Stimulated activated CD8-positive, alpha-beta memory T cell treated with anti-CD3 and anti-CD28 coated beads, Interleukin-12 subunit alpha, Interleukin-12 subunit beta, amount 100 ng/mL, for 24 hours (primary cell): Measurements from ENCODE around the gene SLC24A3.
"Not testable (repeated sequence)": the region's sequence is repeated elsewhere in the genome, so short reads cannot be mapped to it uniquely, and the experiment has no call there.

Experiments used
- DNase-seq: peaks from one replicate; pipeline ENCODE4 v3.0.0-alpha.2; 2020; ENCODE audit errors: extremely low read depth

Gene SLC24A3

GRCh38 chr20:19745106-19745505 is 532.7 kb downstream of the SLC24A3 start:
- DNase-seq, result no peak

GRCh38 chr20:19745584-19745983 is 533.1 kb downstream of the SLC24A3 start:
- DNase-seq, result no peak

DNA sequence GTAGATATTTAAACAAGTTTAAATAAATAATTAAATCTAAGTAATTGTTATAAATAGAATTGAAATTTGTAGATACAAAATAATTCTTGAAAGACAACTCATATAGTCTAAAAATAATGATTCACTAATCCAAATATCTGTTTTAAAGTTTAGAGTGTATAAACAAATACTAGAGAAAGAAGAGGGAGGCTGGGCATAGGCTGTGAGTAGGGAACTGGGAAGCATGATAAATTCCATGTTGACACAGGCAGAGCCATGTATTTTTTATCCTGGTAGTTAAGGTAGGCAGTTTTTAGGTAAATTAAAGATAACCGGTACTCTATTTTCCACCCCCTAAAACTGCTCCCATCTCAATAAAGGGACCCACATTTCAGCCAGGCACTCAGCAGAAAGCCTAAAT is 534.0 kb downstream of the SLC24A3 start:
- DNase-seq, result no peak

DNA sequence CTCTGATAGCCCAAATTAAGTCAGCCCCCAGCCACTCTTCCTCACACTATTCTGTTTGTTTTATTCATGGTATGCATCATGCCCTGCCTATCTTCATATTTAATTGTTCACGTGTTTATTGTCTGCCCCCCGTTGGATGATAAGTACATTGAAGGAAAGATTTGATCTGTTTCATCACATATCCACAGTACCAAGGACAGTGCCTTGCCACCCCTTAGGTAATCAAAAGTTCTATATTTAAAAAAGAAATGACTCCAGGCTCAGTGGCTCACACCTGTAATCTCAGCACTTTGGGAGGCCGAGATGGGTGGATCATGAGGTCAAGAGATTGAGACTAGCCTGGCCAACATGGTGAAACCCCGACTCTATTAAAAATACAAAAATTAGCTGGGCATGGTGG is 535.5 kb downstream of the SLC24A3 start:
- no peak for DNase-seq

GRCh38 chr20:19748681-19749080 is 536.2 kb downstream of the SLC24A3 start:
- no peak for DNase-seq

- DNase-seq, result no peak
These were observed 537.2 kb downstream of the SLC24A3 start for GRCh38 chr20:19749618-19750071.

DNA sequence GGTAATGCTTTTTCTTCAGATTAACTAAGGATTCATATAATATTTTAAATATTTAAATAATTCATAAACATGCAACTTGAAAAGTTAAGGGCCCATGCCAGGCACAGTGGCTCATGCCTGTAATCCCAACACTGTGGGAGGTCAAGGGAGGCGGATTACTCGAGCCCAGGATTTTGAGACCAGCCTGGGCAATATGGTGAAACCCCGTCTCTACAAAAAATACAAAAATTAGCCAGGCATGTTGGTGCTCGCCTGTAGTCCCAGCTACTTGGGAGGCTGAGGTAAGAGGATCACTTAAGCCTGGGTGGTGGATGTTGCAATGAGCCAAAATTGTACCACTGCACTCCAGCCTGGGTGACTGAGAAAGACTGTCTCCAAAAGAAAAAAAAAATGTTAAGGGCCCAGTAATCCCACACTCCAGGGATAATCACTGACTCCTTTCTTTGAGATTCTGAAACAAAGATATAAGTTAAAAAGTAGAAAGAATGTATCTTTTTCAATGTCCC is 537.7 kb downstream of the SLC24A3 start:
- DNase-seq, result no peak

DNA sequence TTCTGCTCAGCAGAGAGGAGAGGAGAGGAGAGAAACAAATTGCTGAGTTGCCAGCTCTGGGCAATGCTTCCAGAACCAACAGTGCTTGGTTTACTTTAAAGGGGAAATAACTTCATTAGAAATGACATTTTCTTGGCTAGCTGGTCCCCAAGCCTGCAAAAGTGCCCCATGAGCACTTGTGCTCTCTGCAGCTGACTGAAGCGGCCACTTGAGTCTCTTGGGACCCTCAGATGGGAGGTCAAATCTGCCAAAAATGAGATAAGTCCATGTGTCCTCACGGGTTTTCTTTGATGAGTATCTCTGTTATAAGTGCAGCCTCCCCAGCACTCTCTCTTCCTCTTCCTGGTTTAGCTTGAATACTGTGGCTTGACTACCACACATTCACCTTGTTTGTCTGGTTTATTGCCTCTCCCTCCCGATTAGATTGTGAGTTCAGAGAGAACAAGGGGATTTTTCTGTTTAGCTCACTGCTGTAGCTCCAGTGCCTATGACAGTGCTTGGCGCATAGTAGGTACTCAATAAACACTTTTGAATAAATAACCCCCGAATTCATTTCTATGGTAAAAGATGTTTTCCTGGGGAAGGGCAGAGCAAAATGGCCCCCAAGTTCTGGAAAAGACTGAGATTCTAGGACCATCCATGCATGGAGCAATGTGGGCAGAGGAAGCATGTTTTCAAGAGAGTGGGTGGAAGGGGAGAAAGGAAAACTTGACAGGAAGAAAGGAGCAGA is 538.6 kb downstream of the SLC24A3 start:
- no peak for DNase-seq

GRCh38 chr20:19754201-19754600 is 541.8 kb downstream of the SLC24A3 start:
- DNase-seq, result not testable (repeated sequence)

GRCh38 chr20:19756761-19757486 is 544.5 kb downstream of the SLC24A3 start:
- no peak for DNase-seq

- no peak for DNase-seq
These were observed 545.2 kb downstream of the SLC24A3 start for GRCh38 chr20:19757487-19758132.

- DNase-seq, result no peak
These were observed 545.7 kb downstream of the SLC24A3 start, which contains the start of gene RIN2 for GRCh38 chr20:19758133-19758500. TSS of gene RIN2 (plus strand) at chr20:19758258. CDS start at chr20:19889602, 131,344 bp downstream.

- no peak for DNase-seq
These were observed 546.3 kb downstream of the SLC24A3 start for GRCh38 chr20:19758501-19759331.

DNA sequence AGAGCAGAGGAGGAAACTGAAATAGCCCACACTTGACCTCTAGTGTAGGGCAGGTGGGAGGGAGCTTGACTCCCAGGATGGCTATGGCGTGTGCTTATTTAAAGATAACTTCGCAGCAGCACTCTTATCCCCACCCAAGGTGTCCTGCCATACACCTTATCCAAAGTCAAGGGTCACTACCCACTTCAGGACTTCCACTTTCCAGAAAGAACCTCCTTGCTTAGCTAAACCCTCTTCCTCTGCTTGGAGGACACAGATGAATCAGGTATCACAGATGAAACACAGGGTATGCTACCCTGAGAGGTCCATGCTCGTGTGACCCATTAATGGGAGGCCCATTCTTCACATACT is 547.9 kb downstream of the SLC24A3 start:
- no peak for DNase-seq

DNA sequence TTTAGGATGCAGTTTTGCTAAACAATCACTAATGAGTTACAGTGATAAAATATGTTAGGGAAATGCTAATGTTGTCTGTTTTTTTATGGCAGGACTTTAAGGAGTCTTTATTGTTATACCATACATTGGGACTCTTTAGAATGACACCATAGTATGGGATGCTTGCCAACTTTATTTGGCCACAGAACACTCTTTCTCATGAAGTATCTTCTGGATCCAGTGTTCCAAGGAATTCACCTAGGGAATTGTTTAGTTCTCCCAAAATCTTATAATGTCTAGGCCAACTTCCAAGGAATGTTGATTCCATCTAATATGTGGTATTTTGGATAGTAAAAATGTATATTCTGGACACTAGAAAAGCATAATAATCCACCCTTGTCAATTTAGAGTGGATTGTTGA is 548.9 kb downstream of the SLC24A3 start:
- DNase-seq, result no peak

DNA sequence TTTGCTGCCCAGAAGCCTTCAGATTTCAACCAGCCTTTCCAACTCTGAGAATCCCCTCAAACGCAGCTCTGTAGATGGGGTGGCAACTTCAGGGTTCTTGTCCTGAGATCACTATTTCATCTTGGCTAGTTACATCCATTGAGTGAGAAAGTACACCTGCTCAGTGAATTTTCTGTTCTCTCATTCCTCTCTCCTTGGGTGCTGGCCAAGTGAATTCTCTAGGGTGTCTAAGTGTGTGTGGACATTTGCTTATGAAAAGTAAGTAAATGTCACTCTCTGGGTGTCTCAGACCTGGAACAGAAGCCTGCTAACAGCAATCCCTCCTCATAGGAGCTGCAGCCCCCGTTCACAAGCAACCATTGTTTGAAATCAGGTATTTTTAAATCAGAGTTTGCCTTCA is 549.4 kb downstream of the SLC24A3 start:
- DNase-seq, result no peak

DNA sequence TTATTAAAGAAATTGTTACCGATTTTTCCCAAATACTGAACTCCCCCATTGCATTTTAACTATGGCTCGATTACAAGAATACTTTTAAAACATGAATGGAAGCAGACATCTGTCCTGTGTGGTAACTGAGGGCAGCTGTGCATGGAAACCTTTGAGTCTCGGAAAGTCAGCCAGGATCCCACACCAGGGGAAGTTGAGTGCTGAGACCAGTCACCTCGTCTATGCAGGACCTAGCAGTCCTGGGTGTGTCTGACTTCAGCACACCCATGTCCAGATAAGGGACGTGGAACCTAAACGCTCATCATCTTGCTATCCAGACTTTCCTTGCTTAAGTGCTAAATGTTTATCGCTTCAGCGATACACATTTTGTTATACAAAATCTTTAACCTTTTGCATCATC is 551.8 kb downstream of the SLC24A3 start:
- no peak for DNase-seq

DNA sequence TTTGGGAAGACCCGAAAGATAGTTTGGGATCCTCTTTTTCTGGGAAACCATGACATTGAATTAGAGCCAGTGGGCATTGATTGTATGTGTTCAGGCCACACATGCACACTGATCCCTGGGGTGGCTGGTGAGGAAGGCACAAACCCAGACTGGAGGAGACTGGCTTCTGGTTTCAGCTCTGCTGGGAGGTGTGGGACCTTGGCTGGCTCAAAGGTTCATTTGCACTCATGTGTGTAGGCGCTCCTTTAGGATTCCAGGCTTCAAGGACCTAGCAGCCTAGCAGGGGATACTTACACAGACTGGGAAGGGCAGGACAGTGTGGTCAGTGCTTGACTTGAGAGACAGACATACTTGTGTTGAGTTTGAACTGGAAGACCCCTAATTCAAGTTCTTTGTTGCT is 552.8 kb downstream of the SLC24A3 start:
- no peak for DNase-seq

GRCh38 chr20:19765913-19766312 is 553.5 kb downstream of the SLC24A3 start:
- no peak for DNase-seq

GRCh38 chr20:19767070-19767469 is 554.6 kb downstream of the SLC24A3 start:
- DNase-seq, result no peak

GRCh38 chr20:19768325-19768842 is 555.9 kb downstream of the SLC24A3 start:
- DNase-seq, result no peak

DNA sequence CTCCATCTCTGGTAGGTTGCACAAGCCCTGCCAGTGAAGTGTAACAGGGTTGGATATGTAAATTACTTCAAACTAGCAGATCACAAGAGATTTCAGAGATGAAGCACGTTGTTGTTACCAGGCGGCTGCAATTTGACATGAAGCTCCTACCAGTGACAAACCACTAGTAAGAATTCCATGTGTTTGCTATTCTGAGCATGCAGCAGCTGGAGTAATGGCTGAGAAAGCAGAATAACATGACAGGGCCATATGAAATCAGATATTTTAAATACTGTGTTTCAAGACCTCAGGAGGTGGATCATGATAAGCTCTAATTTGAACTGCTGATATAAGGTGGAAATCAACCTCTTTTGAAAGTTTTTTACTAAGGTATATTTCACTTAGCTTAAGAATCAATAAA is 557.1 kb downstream of the SLC24A3 start:
- DNase-seq, result no peak
